Peyer's patch (tissue), 4 donors: Measurements from ENCODE around the gene CRYM.
"Not testable (repeated sequence)": the region's sequence is repeated elsewhere in the genome, so short reads cannot be mapped to it uniquely, and the experiment has no call there.

Source experiments
- POLR2A ChIP-seq, 2 donors: fragments of 450-650 bp; IDR thresholded peaks; one replicate each; pipeline ENCODE4 v1.5.1; 2017; ENCODE audit warnings: antibody characterized with exemption in 2 of 2, mild to moderate bottlenecking in 2 of 2, moderate library complexity in 2 of 2
- TF ChIP-seq, protein P1 (sequence below), 6 experiments: fragments of 450-650 bp in 4 of 6; fragments of 200-600 bp in 2 of 6; sonication (generic) in 1 of 6; IDR thresholded peaks; one replicate each; pipeline ENCODE4 v1.5.1; 2017 to 2019; ENCODE audit warnings: antibody characterized with exemption in 6 of 6, mild to moderate bottlenecking in 3 of 6, moderate library complexity in 1 of 6

DNA sequence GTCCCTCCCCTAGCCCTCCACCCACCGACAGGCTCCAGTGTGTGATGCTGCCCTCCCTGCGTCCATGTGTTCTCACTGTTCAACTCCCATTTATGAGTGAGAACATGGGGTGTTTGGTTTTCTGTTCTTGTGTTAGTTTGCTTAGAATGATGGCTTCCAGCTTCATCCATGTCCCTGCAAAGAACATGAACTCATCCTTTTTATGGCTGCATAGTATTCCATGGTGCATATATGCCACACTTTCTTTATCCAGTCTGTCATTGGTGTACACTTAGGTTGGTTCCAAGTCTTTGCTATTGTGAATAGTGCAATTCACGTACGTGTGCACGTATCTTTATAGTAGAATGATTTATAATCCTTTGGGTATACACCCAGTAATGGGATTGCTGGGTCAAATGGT lies 28.6 kb upstream of the CRYM start:
- TF ChIP-seq, protein P1, sequence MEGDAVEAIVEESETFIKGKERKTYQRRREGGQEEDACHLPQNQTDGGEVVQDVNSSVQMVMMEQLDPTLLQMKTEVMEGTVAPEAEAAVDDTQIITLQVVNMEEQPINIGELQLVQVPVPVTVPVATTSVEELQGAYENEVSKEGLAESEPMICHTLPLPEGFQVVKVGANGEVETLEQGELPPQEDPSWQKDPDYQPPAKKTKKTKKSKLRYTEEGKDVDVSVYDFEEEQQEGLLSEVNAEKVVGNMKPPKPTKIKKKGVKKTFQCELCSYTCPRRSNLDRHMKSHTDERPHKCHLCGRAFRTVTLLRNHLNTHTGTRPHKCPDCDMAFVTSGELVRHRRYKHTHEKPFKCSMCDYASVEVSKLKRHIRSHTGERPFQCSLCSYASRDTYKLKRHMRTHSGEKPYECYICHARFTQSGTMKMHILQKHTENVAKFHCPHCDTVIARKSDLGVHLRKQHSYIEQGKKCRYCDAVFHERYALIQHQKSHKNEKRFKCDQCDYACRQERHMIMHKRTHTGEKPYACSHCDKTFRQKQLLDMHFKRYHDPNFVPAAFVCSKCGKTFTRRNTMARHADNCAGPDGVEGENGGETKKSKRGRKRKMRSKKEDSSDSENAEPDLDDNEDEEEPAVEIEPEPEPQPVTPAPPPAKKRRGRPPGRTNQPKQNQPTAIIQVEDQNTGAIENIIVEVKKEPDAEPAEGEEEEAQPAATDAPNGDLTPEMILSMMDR (IDR thresholded peaks at IDR 0.05): not testable (repeated sequence)
- not testable (repeated sequence) for TF ChIP-seq POLR2A (IDR thresholded peaks at IDR 0.05)
